Stimulated activated CD4-positive, alpha-beta T cell treated with anti-CD3 and anti-CD28 coated beads, TNF-alpha, amount 100 ng/mL, for 4 hours (primary cell): ENCODE results near the gene B4GALNT1.
"Not testable (repeated sequence)": the region's sequence is repeated elsewhere in the genome, so short reads cannot be mapped to it uniquely, and the experiment has no call there.

Source experiments
- DNase-seq, 3 experiments: peaks; one replicate each; pipeline ENCODE4 v3.0.0-alpha.2; 2020; ENCODE audit warnings: low read depth in 3 of 3

Gene B4GALNT1

DNA sequence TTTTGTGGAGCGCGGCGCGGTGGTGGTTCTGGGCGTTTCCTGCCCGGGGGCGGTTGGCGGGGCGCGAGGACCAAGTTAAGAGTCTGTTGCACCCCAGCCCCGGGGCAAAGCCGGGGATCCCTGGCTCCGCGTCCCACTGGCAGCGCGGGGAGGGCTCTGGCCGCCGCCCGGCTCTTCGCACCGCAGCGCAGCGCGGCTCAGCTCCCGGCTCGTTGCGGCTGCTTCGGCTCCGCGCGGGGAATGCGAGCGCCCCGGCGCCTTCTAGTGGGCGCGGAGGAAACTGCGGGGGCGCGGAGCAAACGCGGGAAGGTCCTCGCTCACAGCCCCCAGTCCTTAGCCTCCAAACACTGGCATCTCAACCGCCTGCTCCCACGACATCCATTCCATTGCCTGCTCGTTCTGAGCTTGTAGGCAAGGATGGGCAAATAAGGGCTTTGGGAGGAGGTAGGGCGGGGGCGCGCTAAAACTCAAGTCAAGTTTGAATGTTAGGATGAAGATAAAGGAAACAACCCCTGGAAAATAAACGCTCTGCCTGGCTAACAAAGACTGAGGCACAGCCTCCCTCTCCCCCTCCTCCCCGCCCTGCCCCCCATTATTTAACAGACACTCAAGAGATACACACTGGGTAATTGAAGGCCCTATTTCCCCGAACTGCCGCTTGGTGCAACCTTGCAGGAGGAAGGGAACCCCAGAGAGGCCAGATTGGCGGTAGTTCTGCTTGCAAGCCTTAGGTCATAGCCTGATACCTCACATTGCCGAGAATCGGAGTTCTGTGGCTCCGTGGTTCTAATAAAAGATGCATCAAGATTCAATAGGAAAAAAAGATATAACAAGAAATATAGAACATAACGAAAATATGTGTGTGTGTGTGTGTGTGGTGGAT, at the start of gene B4GALNT1:
B4GALNT1 (minus strand) TSS at position 244 of the 883 bp plus-strand sequence. CDS start 1,069 bp downstream, outside the sequence.
- peak in 2 of 3 experiments; percentile 42 to 58 for DNase-seq

DNA sequence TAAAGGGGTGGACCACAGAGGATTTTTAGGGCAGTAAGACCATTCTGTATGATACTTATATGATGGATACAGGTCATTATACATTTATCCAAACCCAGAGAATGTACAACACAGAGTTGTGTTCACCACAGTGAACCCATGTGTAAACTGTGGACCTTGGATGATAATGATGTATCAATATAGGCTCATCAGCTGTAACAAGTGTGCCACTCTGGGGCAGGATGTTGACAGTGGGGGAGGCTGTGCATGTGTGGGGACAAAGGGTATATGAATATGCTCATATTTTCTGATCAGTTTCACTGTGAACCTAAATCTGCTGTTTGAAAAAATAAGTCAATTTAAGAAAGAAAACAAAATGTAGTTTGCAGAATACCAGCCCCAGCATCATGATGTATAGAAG, 46.7 kb upstream of the B4GALNT1 start:
- no peak for DNase-seq

DNA sequence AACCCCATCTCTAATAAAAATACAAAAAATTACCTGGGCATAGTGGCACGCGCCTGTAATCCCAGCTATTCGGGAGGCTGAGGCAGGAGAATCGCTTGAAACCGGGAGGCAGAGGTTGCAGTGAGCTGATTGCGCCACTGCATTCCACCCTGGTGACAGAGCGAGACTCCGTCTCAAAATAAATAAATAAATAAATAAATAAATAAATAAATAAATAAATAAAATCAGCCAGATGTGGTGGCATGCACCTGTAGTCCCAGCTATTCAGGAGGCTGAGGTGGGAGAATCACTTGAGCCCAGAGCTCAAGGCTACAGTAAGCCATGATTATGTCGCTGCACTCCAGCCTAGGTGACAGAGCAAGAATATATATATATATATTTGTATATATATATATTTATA, 44.9 kb upstream of the B4GALNT1 start:
- DNase-seq, result not testable (repeated sequence)

DNA sequence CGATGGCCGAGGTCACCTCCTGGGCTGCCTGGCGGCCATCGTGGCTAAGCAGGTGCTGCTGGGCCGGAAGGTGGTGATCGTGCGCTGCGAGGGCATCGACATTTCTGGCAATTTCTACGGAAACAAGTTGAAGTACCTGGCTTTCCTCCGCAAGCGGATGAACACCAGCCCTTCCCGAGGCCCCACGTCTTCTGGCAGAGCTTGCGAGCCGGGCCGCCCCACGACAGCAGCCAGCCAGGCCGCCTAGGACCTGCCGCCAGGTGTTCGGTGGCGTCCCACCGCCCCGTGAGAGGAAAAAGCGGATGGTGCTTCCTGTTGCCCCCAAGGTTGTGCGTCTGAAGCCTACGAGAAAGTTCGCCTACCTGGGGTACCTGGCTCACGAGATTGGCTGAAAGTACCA, 41.7 kb upstream of the B4GALNT1 start:
- DNase-seq, result no peak

DNA sequence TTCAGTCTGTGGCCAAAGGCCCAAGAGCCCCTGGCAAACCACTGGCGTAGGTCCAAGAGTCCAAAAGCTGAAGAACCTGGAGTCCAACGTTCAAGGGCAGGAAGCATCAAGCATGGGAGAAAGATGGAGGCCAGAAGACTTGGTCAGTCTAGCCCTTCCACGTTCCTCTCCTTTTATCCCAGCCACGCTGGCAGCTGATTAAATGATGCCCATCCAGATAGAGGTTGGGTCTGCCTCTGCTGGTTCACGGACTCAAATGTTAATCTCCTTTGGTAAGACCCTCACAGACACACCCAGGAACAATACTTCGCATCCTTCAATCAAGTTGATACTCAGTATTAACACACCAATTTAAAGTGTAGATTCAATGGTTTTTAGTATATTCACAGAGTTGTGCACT, 39.8 kb upstream of the B4GALNT1 start:
- DNase-seq, result no peak

DNA sequence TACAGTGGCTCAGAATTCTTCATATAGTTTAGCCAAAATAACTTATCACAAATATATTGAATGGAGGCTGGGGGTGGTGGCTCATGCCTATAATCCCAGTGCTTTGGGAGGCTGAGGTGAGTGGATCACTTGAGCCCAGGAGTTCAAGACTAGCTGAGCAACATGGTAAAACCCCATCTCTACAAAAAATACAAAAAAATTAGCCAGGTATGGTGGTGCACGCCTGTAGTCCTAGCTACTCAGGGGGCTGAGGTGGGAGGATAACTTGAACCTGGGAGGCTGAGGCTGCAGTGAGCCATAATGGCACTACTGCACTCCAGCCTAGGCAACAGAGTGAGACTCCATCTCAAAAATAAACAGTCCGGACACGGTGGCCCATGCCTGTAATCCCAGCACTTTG, 38.8 kb upstream of the B4GALNT1 start:
- not testable (repeated sequence) for DNase-seq

DNA sequence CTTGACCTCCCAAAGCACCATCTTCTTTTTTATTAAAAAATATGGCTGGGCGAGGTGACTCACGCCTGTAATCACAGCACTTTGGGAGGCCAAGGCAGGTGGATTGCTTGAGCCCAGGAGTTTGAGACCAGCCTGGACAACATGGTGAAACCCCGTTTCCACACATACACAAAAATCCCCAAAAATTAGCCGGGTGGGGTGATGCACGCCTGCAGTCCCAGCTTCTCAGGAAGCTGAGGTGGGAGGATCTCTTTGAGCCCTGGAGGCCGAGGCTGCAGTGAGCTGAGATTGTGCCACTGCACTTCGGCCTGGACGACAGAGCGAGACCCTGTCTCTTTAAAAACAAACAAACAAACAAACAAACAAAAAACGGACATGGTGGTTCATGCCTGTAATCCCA, 36.7 kb upstream of the B4GALNT1 start:
- DNase-seq, result not testable (repeated sequence)

DNA sequence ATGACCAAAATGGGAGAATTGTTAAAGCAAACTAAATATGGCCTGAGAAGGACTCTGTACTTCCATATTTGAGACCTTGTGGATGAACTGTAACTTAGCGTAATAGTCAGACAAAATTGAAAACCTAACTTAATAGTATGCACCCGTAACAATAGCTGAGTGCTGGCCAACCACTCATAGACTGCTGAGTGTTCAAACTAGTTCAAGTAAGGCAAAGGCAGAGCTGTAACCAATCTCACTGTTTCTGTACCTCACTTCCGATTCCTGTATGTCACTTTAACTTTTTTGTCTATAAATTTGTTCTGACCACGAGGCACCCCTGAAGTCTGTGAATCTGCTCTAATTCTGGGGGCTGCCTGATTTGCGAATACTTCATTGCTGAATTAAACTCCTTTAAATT, 33.9 kb upstream of the B4GALNT1 start:
- DNase-seq, result no peak

DNA sequence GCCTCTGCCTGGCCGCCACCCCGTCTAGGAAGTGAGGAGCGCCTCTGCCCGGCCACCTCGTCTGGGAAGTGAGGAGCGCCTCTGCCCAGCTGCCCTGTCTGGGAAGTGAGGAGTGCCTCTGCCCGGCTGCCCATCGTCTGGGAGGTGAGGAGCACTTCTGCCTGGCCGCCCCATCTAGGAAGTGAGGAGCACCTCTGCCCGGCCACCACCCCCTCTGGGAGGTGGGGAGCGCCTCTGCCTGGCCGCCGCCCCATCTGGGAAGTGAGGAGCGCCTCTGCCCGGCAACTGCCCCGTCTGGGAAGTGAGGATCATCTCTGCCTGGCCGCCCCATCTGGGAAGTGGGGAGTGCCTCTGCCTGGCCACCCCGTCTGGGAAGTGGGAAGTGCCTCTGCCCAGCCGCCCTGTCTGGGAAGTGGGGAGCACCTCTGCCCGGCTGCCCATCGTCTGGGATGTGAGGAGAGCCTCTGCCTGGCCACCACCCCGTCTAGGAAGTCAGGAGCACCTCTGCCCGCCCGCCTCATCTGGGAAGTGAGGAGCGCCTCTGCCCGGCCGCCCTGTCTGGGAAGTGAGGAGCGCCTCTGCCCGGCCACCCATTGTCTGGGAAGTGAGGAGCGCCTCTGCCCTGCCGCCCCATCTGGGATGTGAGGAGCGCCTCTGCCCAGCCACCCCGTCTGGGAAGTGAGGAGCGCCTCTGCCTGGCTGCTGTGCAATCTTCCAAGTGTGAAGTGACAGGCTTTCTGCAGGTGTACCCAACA, 32.2 kb upstream of the B4GALNT1 start:
- DNase-seq, result not testable (repeated sequence)

DNA sequence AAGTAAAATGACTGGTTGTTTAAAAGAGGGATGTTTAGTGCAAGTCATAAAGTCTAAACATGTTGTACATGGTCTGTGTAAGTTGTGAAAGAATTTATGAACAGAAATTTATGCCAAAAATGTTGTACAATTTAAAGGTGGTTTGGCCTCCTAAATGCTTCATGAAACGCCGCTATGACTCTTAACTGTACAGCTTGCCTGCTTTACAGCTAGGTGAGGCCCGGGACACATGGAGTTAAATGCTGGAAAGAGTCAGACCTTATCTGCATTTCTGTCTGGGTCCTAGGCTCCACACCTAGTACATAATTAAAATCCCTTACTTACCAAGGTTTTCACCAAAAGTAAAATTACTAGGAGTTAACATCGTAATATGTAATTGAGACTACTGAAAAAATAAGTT, 28.4 kb upstream of the B4GALNT1 start:
- no peak for DNase-seq

DNA sequence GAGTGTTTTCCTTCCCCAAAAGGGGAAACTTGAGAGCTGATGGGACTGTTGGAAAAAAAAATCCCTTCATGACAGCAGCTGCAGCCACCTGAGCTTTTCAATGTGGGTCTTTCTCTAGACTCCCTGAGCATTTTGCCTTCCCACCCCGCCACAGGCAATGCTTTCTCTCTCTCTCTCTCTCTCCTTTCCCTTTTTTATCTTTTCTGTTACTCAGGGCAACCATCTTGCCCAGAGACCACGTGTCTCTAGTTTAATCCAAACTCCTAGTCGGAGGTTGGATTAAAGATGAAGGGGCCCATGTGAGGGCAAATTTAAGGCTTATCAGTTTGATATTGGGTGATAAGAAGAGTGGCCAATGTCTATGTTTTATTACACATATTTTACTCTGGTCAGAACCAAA, 25.9 kb upstream of the B4GALNT1 start:
- no peak for DNase-seq

DNA sequence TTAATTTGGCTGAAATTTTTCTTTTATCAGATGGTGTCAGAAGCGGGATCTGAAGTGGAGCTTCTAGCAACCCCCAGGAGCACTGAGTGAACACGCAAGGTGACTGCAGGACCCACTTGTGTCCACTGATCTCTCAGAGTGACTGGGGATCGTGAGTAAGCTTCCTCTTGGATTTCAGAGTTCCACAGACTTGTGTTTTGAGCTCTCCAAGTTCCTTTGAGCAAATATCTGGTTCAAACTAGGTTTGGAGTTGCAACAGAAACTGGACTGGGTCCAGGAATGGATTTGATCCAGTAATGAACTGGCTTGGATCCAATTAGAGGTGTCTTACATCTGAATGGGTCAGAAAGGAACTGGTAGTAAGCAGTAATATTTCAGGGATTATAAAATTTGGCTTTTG, 24.7 kb upstream of the B4GALNT1 start:
- DNase-seq, result no peak

DNA sequence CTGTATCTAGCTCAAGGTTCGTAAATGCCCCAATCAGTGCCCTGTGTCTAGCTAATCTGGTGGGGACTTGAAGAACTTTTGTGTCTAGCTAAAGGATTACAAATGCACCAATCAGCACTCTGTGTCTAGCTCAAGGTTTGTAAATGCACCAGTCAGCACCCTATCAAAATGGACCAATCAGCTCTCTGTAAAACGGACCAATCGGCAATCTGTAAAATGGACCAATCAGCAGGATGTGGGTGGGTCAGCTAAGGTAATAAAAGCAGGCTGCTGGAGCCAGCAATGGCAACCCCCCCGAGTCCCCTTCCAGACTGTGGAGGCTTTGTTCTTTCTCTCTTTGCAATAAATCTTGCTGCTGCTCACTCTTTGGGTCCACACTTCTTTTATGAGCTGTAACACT, 23.4 kb upstream of the B4GALNT1 start:
- DNase-seq, result not testable (repeated sequence)

DNA sequence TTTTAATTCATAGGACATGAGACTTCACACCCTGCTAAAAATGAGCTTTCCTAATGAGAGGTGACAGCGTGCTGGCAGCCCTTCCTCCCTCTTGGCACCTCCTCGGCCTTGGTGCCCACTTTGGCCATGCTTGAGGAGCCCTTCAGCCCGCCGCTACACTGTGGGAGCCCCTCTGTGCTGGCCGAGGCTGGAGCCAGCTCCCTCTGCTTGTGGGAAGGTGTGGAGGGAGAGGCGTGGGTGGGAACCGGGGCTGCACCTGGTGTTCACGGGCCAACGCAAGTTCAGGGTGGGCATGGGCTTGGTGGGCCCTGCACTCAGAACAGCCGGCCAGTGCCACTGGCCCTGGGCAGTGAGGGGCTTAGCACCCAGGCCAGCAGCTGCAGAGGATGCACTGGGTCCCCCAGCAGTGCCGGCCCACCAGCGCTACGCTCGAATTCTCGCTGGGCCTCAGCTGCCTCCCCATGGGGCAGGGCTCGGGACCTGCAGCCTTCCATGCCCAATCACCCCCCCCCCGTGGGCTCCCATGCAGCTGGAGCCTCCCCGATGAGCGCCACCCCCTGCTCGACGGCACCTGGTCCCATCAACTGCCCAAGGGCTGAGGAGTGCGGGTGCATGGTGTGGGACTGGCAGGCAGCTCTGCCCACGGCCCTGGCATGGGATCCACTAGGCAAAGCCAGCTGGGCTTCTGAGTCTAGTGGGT, 22.7 kb upstream of the B4GALNT1 start:
- no peak for DNase-seq

DNA sequence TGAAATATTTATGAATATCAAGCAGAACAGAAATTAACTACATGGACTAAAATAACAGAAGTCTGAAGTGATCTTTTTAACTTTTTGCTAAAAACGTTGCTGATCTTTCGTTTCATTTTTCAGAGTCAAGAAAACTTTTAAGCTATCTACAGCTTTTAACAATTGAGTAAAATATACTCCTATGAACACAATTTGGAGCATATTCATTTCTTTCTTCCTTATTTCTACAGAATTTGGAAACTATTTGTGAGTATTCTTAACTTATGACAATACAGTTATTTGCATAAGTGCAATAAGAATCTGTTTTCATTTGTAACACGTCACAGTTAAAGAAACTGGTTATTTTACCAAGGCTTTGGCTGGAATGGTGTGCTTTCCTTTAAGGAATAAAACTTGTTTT, 21.0 kb upstream of the B4GALNT1 start:
- DNase-seq, result no peak

DNA sequence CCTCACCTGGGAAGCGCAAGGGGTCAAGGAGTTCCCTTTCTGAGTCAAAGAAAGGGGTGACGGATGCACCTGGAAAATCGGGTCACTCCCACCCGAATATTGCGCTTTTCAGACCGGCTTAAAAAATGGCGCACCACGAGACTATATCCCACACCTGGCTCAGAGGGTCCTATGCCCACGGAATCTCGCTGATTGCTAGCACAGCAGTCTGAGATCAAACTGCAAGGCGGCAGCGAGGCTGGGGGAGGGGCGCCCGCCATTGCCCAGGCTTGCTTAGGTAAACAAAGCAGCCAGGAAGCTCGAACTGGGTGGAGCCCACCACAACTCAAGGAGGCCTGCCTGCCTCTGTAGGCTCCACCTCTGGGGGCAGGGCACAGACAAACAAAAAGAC, 13.7 kb upstream of the B4GALNT1 start:
- DNase-seq, result not testable (repeated sequence)

DNA sequence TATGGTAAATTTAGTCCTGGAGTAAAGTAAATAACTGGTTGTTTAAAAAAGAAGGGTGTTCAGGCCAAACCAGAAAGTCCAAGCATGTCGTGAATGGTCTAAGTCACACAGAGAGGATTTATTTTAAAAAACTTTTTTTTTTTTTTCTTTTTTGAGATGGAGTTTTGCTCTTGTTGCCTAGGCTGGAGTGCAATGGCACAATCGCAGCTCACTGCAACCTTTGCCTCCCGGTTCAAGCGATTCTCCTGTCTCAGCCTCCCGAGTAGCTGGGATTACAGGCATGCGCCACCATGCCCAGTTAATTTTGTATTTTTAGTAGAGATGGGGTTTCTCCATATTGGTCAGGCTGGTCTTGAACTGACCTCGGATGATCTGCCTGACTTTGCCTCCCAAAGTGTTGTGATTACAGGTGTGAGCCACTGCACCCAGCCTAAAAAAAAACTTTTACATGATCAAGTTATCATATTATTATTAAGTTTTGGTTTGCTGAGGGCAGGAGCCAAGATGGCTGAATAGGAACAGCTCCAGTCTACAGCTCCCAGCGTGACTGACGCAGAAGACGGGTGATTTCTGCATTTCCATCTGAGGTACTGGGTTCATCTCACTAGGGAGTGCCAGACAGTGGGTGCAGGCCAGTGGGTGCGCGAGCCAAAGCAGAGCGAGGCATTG, 13.1 kb upstream of the B4GALNT1 start:
- DNase-seq, result not testable (repeated sequence)

DNA sequence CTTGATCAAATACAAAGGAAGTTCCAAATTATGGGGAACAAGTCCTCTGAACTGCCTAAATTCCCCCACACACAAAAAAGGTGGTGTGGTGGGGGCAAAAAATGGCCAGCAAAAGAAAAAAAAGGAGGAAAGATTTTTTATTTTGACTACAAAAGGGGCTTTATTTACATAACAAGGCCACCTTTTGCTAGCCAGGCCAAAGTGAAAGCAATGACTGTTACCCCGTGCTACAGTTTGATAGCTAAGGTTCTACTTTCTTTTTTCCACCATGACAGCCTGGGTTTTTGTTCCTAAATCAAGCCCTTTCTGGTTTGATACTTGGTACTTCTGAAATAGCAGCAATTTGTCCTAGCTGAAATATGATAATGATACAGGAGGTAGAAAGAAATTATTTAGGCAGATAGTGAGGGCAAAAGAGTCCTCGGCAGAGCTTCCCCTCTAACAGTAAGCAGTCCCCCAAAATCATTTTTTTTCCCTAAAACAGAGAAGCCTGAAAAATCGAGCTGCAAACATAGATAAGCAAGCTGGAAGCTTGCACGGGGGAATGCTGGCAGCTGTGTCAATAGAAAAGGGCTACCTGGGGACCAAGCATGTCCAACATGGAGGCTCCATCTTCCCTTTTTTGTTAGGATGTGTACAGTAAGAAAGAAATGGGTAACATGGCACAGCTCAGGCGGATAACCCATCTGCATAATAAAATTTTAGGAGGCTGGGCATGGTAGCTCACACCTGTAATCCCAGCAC, 8.9 kb upstream of the B4GALNT1 start:
- no peak for DNase-seq

DNA sequence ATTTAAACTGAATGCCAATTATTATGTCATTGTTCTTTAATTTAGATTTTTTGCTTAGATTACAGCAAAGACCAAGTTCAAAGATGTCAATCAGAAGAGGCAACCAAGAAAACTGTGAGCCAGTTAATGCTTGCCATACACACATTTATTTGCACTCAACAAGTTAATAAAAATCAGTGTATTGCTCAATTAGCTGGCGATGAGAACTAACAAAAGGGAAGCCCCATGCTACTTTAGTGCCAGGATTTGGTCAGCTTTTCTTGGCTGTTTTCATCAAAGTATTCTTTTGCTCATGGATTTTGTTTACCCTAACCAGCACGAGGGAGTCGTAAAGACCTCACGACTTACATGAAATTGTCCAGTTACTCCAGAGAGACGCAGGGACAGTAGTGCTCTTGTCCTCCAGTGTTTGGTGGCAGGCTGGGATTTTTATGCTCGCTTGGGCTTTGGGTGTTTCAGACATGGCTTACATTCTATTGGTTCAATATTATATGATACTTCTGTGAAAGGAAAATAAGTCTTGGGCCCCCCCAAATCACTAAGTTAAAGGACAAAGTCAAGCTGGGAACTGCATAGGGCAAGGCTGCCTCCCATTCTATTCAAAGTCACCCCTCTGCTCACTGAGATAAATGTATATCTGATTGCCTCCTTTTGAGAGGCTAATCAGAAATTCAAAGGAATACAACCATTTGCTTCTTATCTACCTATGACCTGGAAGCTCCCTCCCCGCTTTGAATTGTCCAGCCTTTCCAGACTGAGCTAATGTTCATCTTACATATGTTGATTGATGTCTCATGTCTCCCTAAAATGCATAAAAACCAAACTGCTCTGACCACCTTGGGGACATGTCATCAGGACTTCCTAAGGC, 7.4 kb upstream of the B4GALNT1 start:
- no peak for DNase-seq

DNA sequence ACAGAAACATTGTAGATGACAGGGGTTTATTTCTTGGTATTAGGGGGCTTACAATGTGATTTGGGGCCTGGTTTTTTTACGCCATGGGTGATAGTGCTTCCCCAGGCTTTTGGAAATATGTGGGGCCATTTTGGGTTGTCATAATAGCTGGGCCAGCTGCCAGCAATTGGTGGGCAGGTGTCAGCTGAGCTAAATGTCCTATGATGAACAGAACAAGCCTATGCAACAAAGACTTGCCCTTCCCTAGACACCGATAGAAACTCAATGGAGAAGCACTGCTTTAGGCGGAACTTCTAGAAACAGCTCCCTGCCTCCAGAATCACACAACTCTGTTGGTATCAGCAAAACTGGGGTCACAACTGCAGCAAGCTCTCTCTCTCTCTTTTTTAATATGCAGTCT, 5.1 kb upstream of the B4GALNT1 start:
- no peak for DNase-seq
